Left colon (tissue), 2 donors: ENCODE measurements around the gene PTPRS. TPM values are rescaled to one million over a fixed set of nuclear protein-coding genes. Genes with fewer than 3 reads are reported as not detected.
"Not testable (repeated sequence)": the region's sequence is repeated elsewhere in the genome, so short reads cannot be mapped to it uniquely, and the experiment has no call there.

Source experiments
- ATAC-seq: fragments of 200-7000 bp; cut with Tn5 transposase; one replicate; pipeline ENCODE4 v1.9.1; 2020; ENCODE audit warnings: mild to moderate bottlenecking, moderate library complexity
- DNase-seq, 2 donors: peaks; one replicate each; pipeline ENCODE4 v3.0.0-alpha.2; 2020
- intact Hi-C, 2 donors: fragments of 100-400 bp; cut with DNase I in 1 of 2; cut with micrococcal nuclease in 1 of 2; formaldehyde crosslinking; loops; one replicate each; pipeline versions ENCODE4 v1.11.2 to v1.14.0; 2022; cut with DNase I, micrococcal nuclease
- total RNA-seq, 2 donors: library from RNA; stranded (reverse); fragmentation: NEBNext Ultra II Directional; extraction: Animal tissue kit (Norgen Biotek cat#: 25700); gene quantifications; one replicate each; pipeline ENCODE4 v1.2.1, GENCODE V29; 2021
- donor health status: DM: no; HTN: no; CAD: no.
- donor health status: DM: yes; HTN: yes; CAD: no.

The PTPRS gene
- total RNA-seq, 2 donors from 2014 or later, result 11.8 to 27.6 TPM

DNA sequence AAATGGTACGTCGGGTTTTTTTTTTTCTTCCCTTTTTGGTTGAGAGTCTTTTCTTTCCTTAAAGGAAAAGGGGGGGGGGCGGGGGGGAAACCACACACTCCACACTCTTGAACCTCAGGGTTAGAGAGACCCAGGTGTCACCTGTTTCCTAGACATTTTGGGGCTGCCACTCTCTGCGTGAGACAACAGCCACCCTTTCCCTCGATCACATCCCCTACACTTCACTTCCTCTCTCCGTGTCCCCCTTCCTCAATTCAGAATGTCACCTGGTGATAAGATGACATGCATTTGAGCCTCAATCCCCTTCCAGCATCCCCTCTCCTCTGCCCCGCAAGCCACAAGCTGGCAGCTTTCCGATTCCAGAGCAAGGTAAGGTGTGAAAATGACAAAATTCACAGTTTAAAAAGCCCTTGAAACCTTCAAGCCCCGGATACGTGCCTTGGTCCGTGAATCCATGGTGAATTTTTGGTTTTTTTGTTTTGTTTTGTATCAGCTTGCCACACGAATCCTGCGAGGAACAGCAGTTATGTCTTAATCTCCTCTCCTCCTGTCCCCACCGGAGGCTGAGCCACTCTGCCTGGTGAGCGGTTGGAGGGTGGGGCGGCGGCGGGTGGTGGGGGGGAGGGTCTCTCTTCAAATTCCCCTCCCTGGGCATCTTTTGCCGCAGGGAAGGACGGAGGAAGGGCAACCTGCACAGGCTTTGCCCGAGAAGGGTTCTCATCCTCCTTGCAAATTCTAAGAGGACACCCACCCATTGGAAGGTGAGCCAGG lies 4.2 kb downstream of the PTPRS start:
- intact Hi-C loops, result no loop called here

GRCh38 chr19:5335593-5335992 lies 5.0 kb downstream of the PTPRS start:
- ATAC-seq, result no peak
- DNase-seq, result no peak
- intact Hi-C loops, result no loop called here

More for the DNA sequence above, 4.2 kb downstream of the PTPRS start:
- no peak for DNase-seq
- no peak for ATAC-seq

DNA sequence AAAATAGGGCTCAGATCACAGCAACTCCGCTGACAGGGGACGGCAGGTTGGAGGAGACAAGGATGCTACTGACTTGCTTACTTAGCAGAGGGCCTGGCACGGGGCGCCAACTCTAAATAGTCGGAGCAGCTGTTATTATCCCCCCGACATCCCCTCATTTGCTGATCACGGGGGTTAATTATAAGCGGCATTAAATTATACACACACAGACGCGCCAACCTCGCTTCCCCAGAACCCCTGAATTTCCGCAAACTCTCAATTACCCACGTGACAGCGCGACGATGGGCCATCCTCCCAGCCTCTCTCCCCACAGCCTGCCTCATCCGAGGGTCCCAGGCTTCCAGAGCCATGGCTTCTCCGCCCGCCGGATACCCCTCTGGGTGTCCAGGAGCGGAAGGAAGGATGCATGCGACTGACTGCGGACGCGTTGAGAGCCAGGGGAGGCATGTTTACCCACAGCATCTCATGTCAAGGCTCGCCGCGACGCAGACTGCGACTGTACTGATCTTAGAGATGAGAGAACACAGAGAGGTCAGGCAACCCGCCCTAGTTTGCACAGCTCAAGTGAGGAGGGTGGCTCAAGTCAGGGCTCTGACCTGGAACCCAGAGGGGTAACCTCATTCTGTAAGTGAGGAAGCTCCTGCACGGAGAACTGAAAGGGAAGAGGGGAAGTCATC lies 5.7 kb downstream of the PTPRS start:
- ATAC-seq (no peak), DNase-seq (no peak)
- intact Hi-C loops, result no loop called here

- intact Hi-C loops, result no loop called here
- ATAC-seq (no peak), DNase-seq (no peak)
Measured at GRCh38 chr19:5334366-5334739, 6.3 kb downstream of the PTPRS start.

DNA sequence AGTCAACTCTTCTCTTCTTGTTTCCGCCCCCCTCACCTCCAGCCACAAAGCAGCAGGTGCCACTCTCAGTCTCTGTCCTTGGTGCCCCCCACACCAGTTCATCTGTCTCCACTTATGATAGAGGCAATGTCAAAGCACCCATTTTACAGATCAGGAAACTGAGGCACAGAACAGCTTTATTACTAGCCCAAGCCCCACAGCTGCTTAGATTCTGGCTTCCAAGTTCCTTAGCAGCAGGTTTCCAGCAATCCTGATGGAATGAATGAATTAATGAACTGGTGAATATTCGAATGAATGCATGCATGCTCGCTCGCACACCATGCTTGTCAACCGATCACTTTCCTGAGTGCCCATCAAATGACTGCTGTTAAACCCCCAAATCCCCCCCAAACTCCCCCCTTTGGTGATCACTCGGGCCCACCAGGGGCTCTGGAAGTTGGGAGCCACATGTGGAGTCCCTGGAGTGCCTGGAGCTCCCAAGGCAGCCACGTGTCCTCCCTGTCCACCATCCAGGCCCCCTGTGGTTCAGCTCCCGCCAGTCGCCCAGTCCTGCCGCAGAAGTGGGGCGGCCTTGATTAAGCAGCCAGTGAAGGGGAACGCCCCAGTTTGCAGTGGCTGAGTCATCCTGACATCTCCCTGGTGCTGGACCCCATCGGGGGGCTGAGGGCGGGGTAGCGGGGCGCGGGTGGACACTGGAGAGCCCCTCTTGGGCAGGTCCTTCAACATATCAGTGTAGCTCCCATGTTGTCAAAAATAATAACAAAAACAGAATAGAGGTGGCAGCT lies 6.8 kb downstream of the PTPRS start:
- no peak for ATAC-seq
- intact Hi-C loops, result no loop called here

DNA sequence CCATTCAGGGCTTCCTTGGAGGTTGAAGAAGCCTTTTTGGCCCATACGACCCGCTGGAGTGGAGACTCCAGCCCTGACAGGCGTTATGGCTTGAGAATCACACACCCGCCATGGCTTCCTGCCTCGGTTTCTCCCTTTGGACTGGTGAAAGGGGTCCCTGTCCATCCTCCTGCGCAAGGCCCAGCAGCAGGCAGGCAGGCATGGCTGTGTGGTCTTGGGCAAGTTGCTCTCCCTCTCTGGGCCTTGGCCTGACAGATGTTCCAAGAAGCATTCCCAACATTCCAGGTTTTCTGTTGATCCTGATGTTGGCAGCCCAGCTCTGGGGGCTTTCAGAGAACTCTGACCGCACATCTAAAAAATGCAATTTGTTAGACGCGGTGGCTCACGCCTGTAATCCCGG lies 8.1 kb downstream of the PTPRS start:
- DNase-seq, result no peak
- ATAC-seq, result no peak
- intact Hi-C loops, result no loop called here

More for the DNA sequence above, 6.8 kb downstream of the PTPRS start:
- no peak for DNase-seq

- DNase-seq (no peak), ATAC-seq (no peak)
- intact Hi-C loops, result no loop called here
Measured at GRCh38 chr19:5331790-5332189, 8.8 kb downstream of the PTPRS start.

GRCh38 chr19:5330307-5330720 lies 10.3 kb downstream of the PTPRS start:
- no peak for ATAC-seq
- intact Hi-C loops, result no loop called here
- no peak for DNase-seq

DNA sequence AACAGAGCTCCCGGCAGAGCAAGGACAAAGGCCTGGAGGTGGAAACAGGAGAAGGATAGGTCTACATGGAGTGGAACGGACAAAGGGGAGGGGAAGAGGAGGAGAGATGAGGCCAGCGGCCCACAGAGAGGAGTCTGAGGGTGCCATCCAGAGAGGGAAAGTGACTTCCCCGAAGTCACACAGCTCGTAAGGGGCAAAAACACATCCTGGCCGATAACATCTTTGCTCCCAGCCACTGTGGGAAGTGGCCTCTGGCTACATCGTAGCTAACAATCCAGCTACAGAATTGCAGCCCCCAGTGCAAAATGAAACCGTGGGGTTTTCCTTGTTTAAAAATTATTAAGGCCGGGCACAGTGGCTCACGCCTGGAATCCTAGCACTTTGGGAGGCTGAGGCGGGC lies 11.5 kb downstream of the PTPRS start:
- intact Hi-C loops, result no loop called here
- DNase-seq (no peak), ATAC-seq (no peak)

- intact Hi-C loops, ATAC-seq, DNase-seq: not testable (repeated sequence)
Measured at GRCh38 chr19:5328407-5328806, 12.2 kb downstream of the PTPRS start.

DNA sequence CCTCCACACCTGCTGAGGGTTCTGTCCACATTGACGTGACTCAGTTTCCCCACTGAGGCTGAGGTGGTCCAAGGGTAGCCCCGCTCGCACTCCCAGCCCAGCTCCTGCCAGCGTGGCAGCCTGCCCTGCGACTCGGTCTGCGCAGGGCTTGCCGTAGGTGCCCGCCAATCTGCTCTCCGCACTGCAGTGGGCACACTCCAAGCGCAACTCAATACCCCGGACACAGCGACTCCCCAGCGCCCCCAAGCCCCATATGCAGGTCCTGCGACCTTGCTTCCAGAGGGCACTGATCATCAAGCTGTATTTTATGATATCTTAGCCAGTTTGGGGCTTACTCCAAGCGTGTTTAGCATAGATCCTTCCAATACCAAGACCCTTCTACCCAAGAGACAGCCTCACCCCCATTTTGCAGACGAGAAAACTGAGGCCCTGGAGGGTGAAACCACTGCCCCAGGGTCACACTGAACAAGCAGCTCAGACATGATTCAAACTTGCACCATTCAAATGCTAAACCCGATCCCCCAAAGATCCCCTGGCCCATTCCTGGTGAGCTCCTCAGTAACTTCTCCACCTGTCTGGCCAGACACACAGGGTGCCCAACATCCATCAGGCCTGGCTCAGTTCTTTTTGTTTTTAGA lies 13.5 kb downstream of the PTPRS start:
- DNase-seq (no peak), ATAC-seq (no peak)
- intact Hi-C loops, result no loop called here

DNA sequence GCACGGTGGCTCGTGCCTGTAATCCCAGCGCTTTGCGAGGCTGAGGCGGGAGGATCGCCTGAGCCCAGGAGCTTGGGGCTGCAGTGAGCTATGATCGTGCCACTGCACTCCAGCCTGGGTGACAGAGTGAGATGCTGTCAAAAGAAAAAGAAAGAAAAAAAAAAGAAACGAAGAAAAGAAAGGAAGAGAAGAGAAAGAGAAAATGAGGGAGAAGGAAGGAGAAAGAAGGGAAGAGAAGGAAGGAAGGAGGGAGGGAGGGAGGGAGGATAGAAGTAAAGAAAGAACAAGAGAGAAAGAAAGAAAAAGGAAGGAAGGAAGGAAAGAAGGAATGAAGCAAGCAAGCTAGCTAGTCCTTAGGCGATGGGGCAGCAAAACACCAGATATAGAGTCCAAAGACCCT lies 14.1 kb downstream of the PTPRS start:
- DNase-seq (no peak), ATAC-seq (no peak)
- intact Hi-C loops, result no loop called here

GRCh38 chr19:5324947-5325346 lies 15.7 kb downstream of the PTPRS start:
- intact Hi-C loops, result no loop called here
- DNase-seq (no peak), ATAC-seq (no peak)

DNA sequence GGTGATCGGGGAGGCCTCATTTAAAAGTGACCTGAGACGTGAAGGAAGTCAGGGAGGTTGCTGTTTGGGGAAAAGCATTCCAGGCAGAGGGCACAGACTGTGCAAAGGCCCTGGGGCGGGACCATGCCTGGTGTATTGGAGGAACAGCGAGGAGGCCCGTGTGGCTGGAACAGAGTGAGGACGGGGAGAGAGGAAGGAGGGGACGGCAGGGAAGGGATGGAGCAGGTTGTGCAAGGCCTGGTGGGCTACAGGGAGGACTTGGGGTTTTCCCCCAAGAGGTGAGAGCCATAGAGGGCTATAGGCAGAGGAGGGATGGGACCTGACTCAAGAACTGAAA lies 17.2 kb downstream of the PTPRS start:
- no peak for ATAC-seq
- DNase-seq, result no peak
- intact Hi-C loops, result no loop called here

DNA sequence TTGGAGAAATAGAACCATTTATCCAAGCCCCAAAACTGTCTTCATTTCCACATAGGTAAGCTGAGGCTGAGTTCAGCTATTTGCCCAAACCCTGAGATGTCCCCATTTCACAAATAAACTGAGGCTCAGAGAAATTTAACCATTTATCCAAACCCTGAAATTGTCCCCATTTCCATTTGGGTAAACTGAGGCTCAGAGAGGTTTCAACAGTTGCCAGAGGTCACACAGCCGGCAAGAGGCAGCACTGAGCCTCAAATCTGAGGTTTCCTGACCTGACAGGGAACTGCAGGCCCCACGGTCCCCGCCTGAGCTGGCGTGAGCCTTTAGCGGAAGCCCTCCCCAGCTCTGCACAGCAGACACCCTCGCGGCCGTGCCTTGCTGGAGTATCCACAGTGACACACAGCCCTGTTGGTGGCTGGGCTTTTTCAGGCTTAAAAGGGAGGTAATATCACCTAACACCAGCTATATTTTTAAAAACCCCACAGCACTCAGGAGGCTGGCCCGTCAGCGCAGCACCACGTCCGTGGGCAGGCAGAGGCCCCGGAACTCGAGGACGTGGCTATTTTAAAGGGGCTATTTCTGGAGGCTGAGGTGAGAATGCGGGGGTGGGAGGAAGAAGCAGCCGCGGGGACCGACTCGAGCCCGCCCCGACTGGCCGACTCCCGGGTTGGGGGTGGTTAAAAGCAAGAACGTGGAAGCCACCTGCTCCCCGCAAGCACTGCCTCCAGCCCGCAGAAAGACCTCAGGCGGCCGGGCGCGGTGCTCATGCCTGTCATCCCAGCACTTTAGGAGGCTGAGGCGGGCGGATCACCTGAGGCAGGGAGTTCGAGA lies 18.5 kb downstream of the PTPRS start:
- intact Hi-C loops, result no loop called here
- DNase-seq (peak in 1 of 2 donors; percentile 28), ATAC-seq (no peak)

- intact Hi-C loops, result no loop called here
- no peak for ATAC-seq
Measured at GRCh38 chr19:5321066-5321642, 19.5 kb downstream of the PTPRS start.

GRCh38 chr19:5319516-5319915 lies 21.1 kb downstream of the PTPRS start:
- intact Hi-C loops, result no loop called here
- ATAC-seq (no peak), DNase-seq (no peak)

More at GRCh38 chr19:5321066-5321642, 19.5 kb downstream of the PTPRS start:
- DNase-seq, result no peak

DNA sequence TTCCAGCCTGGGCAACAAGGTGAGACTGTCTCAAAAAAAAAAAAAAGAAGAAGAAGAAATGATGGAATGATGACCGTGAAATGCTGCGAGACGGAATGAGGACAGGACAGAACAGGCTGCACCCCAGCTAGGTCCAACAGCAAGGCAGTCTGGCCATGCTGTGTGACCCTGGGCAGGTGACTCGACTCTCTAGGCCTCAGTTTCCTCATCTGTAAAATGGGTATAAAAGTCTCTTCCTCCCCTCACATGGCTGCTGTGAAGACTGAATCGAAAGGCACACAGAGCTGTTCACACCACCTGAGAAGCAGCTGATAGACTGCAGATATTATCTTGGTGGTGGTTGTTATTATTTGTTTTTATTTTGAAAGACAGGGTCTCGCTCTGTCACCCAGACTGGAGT lies 22.3 kb downstream of the PTPRS start:
- ATAC-seq (no peak), DNase-seq (no peak)
- intact Hi-C loops, result no loop called here
